Osteocyte (in vitro differentiated cells): Measurements from ENCODE around the gene CTIF. TPM values are rescaled to one million over a fixed set of nuclear protein-coding genes. Genes with fewer than 3 reads are reported as not detected.

Experiments
- DNase-seq: peaks from one replicate; pipeline ENCODE4 v3.0.0; 2021; ENCODE audit warnings: mixed read lengths; ENCODE audit not compliant: unreplicated experiment; ENCODE audit errors: extremely low spot score
- H3K27ac Mint-ChIP-seq: one replicate; pipeline ENCODE4 v1.8.0; 2021; ENCODE audit warnings: mild to moderate bottlenecking, mixed read lengths; ENCODE audit not compliant: unreplicated experiment
- H3K27me3 Mint-ChIP-seq: one replicate; pipeline ENCODE4 v1.8.0; 2021; ENCODE audit warnings: mixed read lengths; ENCODE audit not compliant: unreplicated experiment
- H3K36me3 Mint-ChIP-seq: one replicate; pipeline ENCODE4 v1.8.0; 2021; ENCODE audit warnings: mixed read lengths; ENCODE audit not compliant: unreplicated experiment
- H3K4me1 Mint-ChIP-seq: one replicate; pipeline ENCODE4 v1.8.0; 2021; ENCODE audit warnings: mixed read lengths; ENCODE audit not compliant: unreplicated experiment
- H3K4me3 Mint-ChIP-seq: one replicate; pipeline ENCODE4 v1.8.0; 2021; ENCODE audit warnings: mild to moderate bottlenecking, moderate library complexity, mixed read lengths; ENCODE audit not compliant: unreplicated experiment
- H3K9me3 Mint-ChIP-seq: one replicate; pipeline ENCODE4 v1.8.0; 2021; ENCODE audit warnings: mixed read lengths; ENCODE audit not compliant: unreplicated experiment
- total RNA-seq: library from RNA; stranded (reverse); gene quantifications from 2 replicates; pipeline ENCODE4 v1.2.1, GENCODE V29; 2021
- TF ChIP-seq, protein P1 (sequence below): fragments of 200-600 bp; sonication (generic); IDR thresholded peaks from 2 replicates; pipeline ENCODE4 v1.5.0; 2021; ENCODE audit warnings: antibody characterized with exemption, mild to moderate bottlenecking, moderate library complexity

The CTIF gene
- total RNA-seq, 1 donor from 2014 or later: 172 TPM

DNA sequence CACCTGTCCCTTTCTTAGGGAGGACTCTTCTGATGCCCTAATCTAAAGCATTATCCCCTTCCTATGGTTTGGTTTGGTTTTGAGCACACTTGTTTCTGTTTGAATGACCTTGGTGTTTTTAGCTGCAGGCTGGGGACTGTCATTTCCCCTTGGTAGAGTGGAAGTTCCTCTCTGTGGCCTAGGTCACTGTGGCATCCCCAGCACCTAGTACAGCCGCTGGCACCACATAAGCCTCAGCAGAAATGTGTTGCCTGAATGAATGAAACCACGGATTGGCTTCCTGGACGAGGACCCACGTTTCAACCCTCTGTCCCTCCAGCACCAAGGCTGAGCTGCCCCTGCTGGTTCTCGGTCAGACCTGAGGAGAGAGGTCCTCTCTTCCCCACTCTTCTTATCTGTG is 159.9 kb downstream of the CTIF start:
- H3K27ac Mint-ChIP-seq: no peak overlapping the region
- no peaks in the 10 kb centered on the region for H3K9me3 Mint-ChIP-seq
- DNase-seq: no peak

DNA sequence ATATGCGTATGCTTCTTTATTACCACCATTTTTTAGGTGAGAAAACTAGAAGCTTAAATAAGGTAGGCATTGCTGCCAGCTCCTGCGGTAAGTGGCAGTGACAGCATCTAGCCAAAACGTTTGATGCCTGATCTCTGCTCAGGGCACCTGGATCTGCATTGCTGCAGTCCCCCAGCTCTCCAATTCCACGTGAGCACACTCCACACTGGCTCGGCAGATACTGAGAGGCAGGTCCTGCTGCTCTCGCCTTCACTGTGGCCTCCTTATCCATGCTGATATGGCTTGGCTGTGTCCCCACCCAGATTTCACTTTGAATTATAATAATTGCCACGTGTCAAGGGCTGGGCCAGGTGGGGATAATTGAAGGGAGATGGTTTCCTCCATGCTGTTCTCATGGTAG is 160.9 kb downstream of the CTIF start:
- H3K36me3 Mint-ChIP-seq: peaks cover 30% of the 10 kb centered on the region
- TF ChIP-seq, protein P1, sequence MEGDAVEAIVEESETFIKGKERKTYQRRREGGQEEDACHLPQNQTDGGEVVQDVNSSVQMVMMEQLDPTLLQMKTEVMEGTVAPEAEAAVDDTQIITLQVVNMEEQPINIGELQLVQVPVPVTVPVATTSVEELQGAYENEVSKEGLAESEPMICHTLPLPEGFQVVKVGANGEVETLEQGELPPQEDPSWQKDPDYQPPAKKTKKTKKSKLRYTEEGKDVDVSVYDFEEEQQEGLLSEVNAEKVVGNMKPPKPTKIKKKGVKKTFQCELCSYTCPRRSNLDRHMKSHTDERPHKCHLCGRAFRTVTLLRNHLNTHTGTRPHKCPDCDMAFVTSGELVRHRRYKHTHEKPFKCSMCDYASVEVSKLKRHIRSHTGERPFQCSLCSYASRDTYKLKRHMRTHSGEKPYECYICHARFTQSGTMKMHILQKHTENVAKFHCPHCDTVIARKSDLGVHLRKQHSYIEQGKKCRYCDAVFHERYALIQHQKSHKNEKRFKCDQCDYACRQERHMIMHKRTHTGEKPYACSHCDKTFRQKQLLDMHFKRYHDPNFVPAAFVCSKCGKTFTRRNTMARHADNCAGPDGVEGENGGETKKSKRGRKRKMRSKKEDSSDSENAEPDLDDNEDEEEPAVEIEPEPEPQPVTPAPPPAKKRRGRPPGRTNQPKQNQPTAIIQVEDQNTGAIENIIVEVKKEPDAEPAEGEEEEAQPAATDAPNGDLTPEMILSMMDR: no peak
- H3K27ac Mint-ChIP-seq: no peak overlapping the region
- no peaks in the 10 kb centered on the region for H3K9me3 Mint-ChIP-seq
- H3K4me3 Mint-ChIP-seq: no peak overlapping the region
- no peak for DNase-seq
- H3K27me3 Mint-ChIP-seq: no peaks in the 10 kb centered on the region
- peaks cover 7% of the 10 kb centered on the region for H3K4me1 Mint-ChIP-seq

More for the DNA sequence above, 159.9 kb downstream of the CTIF start:
- Mint-ChIP-seq H3K36me3 (peaks cover 33% of the 10 kb centered on the region), H3K4me1 (peaks cover 7% of the 10 kb centered on the region), H3K4me3 (no peak overlapping the region), H3K27me3 (no peaks in the 10 kb centered on the region)
- TF ChIP-seq, protein P1: no peak

DNA sequence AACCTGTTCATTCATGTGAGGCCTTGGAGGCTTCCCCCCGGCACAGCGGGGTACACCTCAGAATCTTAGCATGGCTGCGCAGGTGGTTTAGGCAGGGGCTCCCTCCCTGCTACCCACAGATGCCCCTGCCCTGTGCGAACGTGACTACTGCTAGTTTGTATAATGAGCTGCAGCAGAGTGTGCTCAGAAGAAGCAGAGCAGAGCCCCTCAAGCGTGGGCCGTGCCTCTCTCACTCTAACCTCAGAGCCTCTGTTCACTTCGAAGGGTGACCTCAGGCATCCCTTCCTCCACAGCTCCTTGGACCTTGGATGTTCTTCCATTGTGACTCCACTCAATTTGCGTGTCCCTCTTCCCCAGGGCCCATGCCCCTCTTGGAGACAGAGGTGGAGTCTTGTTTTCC is 161.6 kb downstream of the CTIF start:
- Mint-ChIP-seq H3K4me1 (peaks cover 7% of the 10 kb centered on the region), H3K27me3 (no peaks in the 10 kb centered on the region), H3K9me3 (no peaks in the 10 kb centered on the region), H3K36me3 (peaks cover 32% of the 10 kb centered on the region), H3K27ac (no peak overlapping the region), H3K4me3 (no peak overlapping the region)
- TF ChIP-seq, protein P1: no peak
- no peak for DNase-seq

DNA sequence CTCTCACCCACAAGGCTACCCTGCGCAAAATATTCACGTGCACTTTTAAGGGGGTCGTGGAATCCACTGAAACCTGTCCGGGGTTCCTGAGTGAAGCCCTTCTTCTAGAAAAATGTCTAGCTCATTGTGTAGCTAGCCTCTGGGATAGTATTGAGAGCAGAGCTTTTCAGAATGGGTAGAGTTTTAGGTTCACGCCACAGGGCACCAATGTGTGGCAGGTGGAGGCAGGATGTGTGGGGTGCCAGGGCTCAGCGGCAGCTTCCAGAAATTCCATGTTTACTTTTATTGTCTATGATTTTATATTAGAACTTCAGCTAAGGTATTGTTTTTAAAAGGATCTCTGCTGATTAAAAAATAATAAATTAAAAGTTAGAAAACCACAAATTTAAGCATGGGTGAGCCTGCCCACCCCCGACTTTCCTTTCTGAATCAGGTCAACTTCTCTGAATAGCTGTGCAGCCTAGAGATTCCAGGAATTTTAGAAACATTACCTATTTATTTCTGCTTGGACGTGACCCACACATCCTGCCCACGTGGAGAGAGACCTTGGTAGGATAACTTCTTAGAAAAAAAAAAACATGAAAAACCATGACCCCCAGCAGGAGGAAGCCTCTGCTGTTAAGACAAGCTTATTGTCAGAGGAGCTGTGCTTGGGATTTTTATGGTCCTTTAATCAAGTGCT is 163.7 kb downstream of the CTIF start:
- Mint-ChIP-seq H3K4me1 (peaks cover 7% of the 10 kb centered on the region), H3K27me3 (no peaks in the 10 kb centered on the region), H3K27ac (no peak overlapping the region), H3K9me3 (peaks cover under 1% of the 10 kb centered on the region), H3K36me3 (peaks cover 41% of the 10 kb centered on the region), H3K4me3 (no peak overlapping the region)
- TF ChIP-seq, protein P1: no peak
- no peak for DNase-seq

DNA sequence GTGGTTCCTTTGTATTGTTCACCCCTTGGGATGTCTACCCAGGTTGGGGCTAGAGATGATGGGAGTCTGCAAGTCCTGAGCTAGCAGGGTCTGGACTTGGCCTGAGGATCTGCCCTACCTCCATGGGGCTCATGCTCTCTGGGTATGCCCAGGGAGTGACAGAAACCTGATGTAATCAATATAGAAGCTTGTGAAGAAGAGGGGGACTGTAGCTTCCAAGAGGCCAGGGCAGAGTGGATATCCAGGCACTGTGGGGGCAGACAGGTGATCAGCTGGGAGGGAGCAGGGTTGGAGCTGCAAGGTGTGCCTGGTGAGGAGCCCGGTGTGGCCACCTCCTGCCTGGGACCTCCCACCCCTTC is 164.2 kb downstream of the CTIF start:
- Mint-ChIP-seq H3K9me3 (peaks cover 6% of the 10 kb centered on the region), H3K36me3 (peaks cover 46% of the 10 kb centered on the region), H3K27me3 (no peaks in the 10 kb centered on the region), H3K27ac (no peak overlapping the region), H3K4me3 (no peak overlapping the region), H3K4me1 (peaks cover 7% of the 10 kb centered on the region)
- DNase-seq: no peak
- TF ChIP-seq, protein P1: no peak
